SK-N-MC (cell line): ENCODE measurements around the gene LCT.

Experiments
- EZH2 ChIP-seq: fragments of 200-600 bp; sonication (generic); IDR thresholded peaks from one replicate; pipeline ENCODE4 v1.6.1; 2017; ENCODE audit warnings: antibody characterized with exemption
- FOXP2 ChIP-seq: optimal IDR thresholded peaks from 2 replicates; pipeline ENCODE3; 2011; ENCODE audit warnings: mild to moderate bottlenecking, moderate library complexity; ENCODE audit not compliant: insufficient read depth; ENCODE audit errors: extremely low read length, control extremely low read depth
- POLR2AphosphoS5 ChIP-seq: IDR thresholded peaks from 2 replicates; pipeline ENCODE4 v1.6.1; 2012; ENCODE audit warnings: mild to moderate bottlenecking, low read depth, low read length, borderline replicate concordance

DNA sequence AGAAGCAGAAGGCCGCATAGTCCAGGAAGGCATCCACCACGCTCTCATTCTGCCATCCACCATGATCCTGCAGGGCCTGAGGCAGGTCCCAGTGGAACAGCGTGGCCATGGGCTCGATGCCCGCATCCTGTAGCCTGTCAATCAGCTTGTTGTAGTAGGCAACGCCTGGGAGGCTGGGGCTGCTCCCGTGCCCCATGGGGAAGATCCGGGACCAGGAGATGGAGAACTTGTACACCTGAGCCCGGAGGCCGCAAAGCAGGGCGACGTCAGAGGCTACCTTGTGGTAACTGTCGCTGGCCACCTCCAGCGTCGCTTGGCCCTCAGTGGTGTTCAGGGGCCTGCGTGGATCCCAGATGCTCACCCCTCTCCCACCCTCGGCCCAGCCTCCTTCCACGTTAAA lies 19.5 kb downstream of the LCT start:
- TF ChIP-seq EZH2 (no peak), POLR2AphosphoS5 (no peak), FOXP2 (no peak)
